Stimulated activated CD4-positive, alpha-beta T cell treated with anti-CD3 and anti-CD28 coated beads, Interleukin-1b, Interleukin-23, amount 100 ng/mL, for 1 hour (primary cell): ENCODE measurements around the gene NLGN2.

Source experiments
- DNase-seq, 2 donors: peaks; one replicate each; pipeline ENCODE4 v3.0.0-alpha.2; 2020; ENCODE audit warnings: low read depth in 2 of 2

Gene NLGN2

GRCh38 chr17:7466318-7466638, 58.6 kb downstream of the NLGN2 start:
- DNase-seq: no peak

- DNase-seq: no peak
Observed at GRCh38 chr17:7466639-7467341, 59.1 kb downstream of the NLGN2 start.

DNA sequence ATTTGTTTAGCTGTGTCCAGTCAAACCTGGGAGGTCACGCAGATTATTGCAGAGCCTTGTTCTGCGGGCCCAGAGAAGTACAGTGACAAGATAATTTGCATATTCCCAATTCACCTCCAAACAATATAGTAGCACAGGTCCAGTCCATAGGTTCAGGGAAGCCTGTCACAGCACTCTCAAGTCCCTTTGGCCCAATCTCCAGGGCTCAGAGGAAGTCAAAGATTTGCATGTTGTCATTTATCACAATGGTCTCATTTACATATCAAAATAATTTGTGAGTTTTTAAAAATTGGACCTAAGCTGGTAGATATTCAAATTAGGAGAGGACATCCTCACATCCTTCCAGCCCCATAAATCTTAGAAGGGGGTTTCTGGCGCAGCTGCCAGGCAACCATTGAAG, 59.9 kb downstream of the NLGN2 start:
- no peak for DNase-seq

DNA sequence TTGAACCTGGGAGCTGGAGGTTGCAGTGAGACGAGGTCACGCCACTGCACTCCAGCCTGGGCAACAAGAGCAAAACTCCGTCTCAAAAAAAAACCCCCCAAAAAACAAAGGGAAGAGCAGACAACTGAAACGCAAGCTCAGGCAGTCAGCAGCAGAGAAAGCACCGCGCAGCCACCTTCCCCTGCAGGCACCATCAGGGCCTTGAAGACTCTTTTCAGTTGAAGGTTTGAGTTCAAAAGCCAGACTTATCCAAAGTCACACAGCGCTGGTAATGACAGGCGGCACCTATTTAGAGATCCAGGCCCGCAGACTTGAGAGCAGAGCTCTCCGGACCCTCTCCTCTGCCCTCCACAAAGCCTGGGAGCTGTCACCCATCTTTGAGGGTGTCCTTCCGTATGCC, 60.6 kb downstream of the NLGN2 start:
- DNase-seq: no peak

- no peak for DNase-seq
Observed at GRCh38 chr17:7468804-7469389, 61.3 kb downstream of the NLGN2 start.
